HG02763 (cell line): ENCODE results near the gene NGDN.
"Not testable (repeated sequence)": the region's sequence is repeated elsewhere in the genome, so short reads cannot be mapped to it uniquely, and the experiment has no call there.

Source experiments
- ATAC-seq: cut with Tn5 transposase; IDR thresholded peaks from one replicate; pipeline ENCODE4 v1.9.1; 2021; ENCODE audit warnings: mild to moderate bottlenecking, moderate library complexity; ENCODE audit not compliant: unreplicated experiment

NGDN gene

DNA sequence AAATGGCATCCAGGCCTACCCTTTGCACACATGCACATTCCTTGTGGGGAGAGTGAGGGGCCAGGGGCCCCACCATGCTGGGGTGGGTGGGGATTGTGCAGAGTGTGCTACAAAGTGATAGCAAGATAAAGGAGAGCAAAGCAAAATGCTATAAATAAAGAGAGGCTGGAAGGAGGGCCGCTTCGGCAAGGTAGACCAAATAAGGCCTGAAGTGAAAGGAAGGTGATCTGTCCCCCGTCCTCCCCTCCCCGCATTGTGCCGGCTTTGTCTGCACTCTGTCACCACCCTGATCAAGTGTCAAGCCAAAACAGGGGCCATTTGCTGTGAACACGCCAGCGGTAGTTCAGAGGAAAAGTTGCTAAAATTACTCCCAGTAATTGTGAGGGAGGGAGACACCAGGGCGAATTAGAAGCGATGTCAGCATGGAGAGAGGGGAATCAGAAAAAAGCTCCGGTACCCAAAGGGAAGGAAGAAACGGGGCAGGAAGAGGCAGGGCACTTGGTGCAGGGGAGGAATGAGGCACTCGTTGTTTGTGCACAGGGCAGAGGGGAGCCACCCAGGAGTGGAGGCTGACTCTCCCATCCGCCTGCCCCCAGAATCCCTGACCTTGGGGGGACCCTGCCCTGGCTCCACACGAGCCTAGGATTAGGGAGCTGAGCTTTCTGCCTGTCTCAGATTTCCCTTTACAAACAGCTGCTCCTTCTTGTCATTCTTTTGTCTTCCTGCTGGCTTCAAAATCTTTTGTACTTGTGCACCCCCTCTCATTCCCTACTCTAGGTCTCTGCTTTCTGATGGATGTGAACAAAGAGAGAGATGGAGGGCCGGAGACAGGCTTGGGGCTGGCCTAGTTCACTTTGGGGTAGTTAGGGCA lies 31.2 kb upstream of the NGDN start:
- no peak for ATAC-seq

DNA sequence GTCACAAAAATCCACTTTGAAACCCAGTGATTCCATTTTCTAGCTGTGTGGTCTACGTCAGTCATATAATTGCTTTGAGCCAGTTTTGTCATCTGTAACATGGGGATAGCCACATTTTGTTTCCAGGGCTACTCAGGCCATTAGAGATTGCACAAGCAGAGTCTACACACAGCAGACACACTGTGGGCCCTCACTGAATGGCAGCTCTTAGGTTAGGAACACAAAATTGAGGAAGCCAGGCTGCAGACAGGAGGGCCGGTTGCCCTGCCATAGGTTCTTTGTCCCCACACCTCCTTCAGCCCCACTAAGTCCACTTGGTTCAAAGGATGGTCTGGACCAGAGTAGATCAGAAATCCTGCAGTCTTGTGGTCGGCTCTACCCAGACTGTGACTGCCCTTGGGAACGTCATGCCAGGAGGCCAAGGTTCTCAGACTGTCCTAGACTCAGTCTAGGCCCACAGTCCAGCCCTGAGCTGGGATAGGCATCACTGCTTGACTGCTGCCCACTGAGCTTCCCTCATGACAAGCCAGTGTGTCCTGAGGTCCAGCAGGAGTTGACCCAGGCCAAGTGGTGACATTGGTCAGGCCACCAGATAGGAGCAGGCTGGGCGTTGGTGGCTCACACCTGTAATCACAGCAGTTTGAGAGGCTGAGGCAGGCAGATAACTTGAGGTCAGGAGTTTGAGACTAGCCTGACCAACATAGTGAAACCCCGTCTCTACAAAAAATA lies 30.2 kb upstream of the NGDN start:
- no peak for ATAC-seq

DNA sequence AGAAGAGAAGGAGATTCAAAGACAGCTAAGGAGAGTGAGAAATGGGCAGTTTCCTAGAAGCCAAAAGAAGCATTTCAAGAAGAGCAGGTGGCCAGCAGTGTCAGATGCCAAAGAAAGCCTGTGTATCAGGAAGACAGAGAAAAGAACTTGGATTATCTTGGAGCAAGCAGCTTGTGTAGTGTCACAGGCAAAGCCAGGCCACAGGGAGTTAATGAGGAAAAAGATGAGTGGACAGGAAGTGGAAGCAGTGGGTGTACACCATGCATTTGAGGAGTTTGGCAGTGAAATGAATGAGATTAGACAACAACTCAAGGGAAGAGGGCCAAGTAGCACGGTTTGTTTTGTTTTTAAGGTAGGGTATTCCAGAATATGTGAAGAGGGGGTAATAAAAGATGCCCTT lies 28.4 kb upstream of the NGDN start:
- ATAC-seq = no peak

GRCh38 chr14:23442721-23443356 lies 26.7 kb upstream of the NGDN start:
- ATAC-seq = no peak

GRCh38 chr14:23443411-23443812 lies 26.1 kb upstream of the NGDN start:
- ATAC-seq = no peak

DNA sequence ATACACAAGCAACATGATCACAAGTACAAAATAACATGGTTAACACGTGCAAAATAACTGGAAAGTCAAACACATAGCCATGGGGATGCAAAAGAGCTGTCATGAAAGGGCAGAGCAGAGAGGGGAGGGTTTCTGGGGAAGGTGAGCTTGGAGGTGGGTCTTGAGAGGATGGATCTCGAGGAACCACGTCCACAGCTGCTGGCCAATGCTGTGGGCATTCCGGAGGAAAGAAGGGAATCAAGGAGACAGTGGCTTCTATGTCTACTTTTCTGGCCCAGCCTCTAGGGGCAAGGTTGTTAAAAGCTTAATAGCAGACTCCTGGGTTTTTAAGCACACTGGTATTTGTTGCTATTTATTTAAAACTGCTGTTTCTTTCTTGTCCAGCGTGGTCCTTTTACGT lies 25.6 kb upstream of the NGDN start:
- ATAC-seq = no peak

DNA sequence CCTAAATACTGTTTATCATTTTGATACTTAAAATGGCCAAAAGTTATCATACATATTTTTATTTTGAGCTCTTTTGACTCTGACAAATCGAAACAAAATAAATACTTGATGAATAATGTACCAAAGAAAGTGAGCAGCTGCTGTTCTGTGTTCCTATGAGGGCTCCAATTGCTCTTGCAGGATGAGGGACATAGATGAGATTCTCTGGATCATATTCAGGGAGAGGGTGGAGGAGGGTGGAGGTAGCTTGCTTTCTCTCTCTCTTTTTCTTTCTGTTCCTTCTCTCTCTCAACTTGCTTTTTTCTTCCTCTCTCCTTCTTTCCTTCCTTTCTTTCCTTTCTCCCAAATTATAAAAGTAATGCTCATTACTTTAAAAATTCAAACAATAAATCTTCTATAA lies 25.2 kb upstream of the NGDN start:
- no peak for ATAC-seq

DNA sequence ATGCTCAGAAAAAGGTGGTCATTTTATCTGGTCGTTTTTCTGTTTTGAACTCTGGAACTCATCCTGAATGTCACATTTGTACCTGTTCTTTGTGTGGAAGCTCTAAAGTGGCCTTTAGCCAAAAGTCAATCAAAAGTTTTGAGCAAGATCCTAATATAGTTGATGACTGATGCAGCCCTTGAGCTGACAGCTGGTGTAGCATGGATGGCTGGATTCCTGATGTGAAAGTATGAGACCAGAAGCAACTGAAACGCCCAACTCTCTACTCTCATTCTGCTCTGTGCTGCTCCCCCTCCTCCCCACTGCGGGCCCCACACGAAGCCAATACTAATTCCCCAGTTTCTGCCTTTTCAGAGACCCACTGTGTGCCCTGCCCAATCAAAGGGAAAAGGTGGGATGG lies 23.7 kb upstream of the NGDN start:
- ATAC-seq = no peak

- ATAC-seq = no peak
These were observed 23.1 kb upstream of the NGDN start for GRCh38 chr14:23446291-23446851.

GRCh38 chr14:23447361-23448350 lies 21.8 kb upstream of the NGDN start:
- no peak for ATAC-seq

DNA sequence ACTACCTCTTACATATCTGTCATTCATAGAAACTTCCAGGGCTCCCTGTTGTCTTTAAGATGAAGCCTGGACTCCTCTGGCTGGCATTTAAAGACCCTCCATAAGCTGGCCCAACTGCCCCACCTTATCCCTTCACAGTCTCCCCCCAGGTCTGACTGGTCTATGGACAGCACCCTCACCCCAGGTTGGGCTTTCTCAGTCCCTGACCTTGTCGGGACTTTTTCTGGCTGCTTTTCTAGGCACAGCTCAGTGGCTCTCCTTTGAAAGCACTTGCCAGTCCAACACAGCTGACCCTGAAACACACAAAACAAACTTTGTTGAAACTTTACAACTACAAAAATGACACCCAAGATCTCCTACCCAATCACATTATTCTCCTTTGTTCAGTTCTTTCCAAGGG lies 20.2 kb upstream of the NGDN start:
- no peak for ATAC-seq

DNA sequence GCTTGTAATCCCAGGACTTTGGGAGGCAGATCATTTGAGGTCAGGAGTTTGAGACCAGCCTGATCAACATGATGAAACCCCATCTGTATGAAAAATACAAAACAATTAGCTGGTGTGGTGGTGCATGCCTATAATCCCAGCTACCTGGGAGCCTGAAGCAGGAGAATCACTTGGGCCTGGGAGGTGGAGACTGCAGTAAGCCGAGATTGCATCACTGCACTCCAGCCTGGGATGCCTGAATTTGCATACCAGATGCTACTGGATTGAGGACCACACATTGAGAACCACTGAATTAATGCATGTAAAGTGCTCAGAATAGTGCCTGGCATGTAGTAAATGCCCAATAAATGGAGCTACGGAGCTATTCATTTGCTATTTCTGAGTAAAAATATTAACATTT lies 19.1 kb upstream of the NGDN start:
- no peak for ATAC-seq

GRCh38 chr14:23452237-23452636 lies 17.3 kb upstream of the NGDN start:
- no peak for ATAC-seq

DNA sequence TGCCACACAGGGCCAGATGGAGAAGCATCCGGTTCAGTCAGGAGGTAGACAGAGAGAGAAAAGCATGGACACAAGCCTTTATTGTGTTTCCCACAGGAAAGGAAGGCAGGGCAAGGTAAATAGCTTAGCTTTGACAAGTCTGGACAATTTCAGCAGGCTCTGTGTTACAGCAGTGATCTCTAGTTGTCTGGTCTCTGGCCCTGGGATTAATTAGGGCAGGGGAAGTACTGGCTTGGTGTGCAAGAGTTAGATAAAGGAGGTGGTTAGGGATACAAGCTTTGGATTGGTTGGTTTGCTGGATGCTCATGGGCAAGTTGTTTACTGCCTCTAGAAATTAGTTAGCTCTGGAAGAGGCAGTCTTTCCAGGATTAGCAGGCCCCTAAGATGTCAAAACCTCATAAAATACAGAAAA lies 15.1 kb upstream of the NGDN start:
- ATAC-seq = no peak

DNA sequence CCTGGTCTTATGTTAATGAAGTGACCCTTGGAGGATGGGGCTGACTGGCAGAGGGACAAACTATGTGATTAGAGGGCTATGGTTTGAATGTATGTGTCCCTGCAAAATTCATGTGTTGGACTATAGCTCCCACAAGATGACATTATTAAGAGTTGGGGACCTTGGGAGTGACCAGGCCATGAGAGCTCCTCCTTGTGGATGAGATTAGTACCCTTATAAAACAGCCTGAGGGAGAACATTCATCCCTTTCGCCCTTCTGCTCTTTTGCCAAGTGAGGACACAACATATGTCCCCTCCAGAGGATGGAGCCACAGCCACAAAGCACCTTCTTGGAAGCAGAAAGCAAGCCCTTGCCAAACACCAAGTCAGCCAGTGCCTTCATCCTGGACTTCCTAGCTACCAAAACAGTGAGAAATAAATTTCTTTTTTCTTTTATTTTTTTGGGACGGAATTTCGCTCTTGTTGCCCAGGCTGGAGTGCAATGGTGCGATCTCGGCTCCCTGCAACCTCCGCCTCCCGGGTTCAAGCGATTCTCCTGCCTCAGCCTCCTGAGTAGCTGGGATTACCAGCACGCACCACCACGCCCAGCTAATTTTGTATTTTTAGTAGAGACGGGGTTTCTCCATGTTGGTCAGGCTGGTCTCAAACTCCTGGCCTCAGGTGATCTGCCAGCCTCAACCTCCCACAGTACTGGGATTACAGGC lies 12.5 kb upstream of the NGDN start:
- not testable (repeated sequence) for ATAC-seq

- no peak for ATAC-seq
These were observed 11.7 kb upstream of the NGDN start for GRCh38 chr14:23457587-23458445.

DNA sequence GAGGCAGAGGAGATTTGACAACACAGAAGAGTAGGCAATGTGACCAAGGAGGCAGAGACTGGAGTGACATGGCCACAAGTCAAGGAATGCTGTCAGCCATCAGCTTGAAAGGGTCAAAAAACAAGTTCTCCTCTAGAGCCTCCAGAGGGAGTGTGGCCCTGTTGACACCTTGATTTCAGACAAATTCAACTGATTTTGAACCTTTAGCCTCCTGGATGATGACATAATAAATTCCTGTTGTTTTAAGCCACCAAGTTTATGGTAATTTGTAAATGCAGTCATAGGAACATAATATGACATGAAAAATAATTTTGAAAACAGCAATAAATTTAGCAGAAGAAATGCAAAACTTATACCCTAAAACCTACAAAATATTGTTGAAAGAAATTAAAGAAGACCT lies 8.5 kb upstream of the NGDN start:
- ATAC-seq = no peak

GRCh38 chr14:23464700-23465099 lies 4.8 kb upstream of the NGDN start:
- no peak for ATAC-seq

- ATAC-seq = no peak
These were observed 4.2 kb upstream of the NGDN start for GRCh38 chr14:23465261-23465660.
